Fibroblast of skin of abdomen (primary cell): ENCODE results near the gene KCNT2.
"Not testable (repeated sequence)": the region's sequence is repeated elsewhere in the genome, so short reads cannot be mapped to it uniquely, and the experiment has no call there.

Experiments
- DNase-seq: peaks from one replicate; pipeline ENCODE4 v3.0.0-alpha.2; 2013

KCNT2 gene

DNA sequence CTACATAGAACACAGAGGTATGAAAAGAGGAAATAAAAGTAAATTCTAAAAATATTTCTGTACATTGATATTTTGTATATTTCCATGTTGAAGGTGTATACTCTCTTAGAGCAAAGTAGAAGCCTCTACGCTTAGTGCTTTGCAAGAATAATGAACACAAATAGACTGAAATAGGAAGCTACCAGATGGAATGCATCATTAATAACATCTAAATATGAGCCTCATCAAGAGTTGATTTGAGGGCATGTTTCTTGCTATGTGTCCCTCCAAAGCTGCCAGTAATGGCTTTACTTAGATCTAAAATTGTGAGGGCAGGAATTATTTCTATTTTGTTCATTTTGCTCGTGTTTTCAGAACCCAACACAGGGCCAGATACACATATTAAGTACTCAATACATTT, 94.4 kb downstream of the KCNT2 start:
- no peak for DNase-seq

DNA sequence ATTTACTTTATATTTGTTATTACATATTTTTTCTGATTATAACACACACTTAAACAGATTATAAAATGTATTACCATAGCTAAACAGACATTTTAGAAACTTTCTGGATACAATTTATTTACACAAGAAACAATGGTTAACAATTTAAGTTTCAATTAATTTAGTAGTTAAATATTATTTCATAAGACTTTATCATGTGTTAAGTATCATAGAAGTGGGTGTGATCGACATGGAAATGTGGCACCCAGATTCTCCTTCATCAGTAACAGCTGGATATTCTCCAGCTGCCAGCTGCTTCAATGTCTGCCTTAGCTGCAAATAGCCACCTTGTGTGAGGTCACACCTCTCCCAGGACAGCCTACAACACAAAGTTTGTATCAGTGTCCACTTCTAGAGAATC, 97.8 kb downstream of the KCNT2 start:
- no peak for DNase-seq

DNA sequence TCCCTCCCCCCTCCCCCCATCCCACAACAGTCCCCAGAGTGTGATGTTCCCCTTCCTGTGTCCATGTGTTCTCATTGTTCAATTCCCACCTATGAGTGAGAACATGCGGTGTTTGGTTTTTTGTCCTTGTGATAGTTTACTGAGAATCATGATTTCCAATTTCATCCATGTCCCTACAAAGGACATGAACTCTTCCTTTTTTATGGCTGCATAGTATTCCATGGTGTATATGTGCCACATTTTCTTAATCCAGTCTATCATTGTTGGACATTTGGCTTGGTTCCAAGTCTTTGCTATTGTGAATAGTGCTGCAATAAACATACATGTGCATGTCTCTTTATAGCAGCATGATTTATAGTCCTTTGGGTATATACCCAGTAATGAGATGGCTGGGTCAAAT, 104.0 kb downstream of the KCNT2 start:
- not testable (repeated sequence) for DNase-seq

DNA sequence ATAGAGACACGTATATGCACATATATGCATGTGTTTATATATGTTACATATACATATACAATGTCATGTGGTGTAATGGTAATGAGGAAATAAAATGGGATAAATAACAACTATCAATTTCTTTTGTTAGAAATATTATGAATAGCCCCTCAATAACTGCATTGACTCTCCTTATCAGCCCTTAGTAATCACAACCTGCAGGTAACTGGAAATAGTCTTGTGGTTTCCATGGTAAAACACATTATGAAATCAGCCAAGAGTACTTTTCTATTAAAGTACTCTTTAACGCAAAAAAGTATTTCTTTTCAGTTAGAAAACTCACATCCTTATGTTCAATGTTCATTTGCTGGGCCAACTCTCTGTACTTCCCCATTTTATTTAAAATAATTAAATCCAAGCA, 105.8 kb downstream of the KCNT2 start:
- no peak for DNase-seq

- no peak for DNase-seq
Measured at GRCh38 chr1:196501760-196502428, 106.3 kb downstream of the KCNT2 start.

DNA sequence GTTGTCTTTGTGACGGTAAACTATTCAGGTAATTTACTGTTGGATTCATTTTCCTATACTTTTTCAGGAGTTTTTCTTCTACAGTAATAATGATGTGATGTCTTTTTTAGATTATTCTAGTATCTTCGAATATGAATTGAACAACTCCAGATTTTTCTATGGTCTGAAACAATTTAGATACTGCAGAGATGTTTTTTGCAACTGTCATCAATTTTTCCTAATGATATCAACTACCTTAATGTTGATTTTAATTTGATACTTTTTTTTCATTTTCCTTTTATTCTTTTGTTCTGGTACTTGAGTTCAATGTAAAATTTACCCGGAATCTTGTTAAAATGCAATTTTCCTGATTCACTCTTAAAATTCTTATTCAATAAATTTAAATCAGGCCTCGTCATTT, 110.4 kb downstream of the KCNT2 start:
- DNase-seq: no peak

DNA sequence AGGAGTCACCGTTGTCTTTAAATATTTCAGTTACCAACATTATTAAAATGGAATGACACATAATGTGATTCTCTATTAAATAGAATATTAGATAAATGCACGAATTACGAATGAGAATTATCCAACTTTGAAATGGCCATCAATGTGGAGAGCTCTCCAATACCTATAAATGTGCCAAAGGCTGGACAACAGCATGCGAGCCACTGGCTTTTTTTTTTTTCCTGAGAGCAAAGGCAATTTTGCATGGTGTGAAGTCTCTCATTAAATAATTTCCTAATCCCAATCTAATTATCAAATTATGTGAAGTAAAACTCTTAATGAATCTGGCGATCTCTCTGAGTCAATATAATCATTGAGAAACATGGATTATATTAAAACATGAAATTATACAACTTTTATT, 113.5 kb downstream of the KCNT2 start:
- no peak for DNase-seq

DNA sequence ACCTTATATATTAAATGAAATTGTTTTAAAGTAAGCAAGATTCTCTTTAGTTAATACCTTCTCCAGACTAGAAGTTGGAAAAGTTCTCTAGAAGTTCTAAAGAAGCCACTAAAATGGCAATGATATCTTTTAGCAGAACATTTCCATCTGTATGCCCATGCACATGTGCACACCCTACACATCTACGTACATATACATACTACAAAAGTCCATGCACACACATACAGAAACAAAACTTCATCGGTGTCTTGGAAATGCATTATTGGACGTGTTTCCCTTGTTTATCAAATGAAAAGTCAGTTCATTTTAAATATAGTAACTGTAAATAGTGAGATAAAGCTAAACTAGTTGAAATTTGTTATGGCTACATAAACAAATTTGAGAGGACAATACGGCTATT, 114.4 kb downstream of the KCNT2 start:
- no peak for DNase-seq

- no peak for DNase-seq
Measured at GRCh38 chr1:196488579-196488978, 119.7 kb downstream of the KCNT2 start.

- no peak for DNase-seq
Measured at GRCh38 chr1:196486346-196486745, 121.9 kb downstream of the KCNT2 start.

DNA sequence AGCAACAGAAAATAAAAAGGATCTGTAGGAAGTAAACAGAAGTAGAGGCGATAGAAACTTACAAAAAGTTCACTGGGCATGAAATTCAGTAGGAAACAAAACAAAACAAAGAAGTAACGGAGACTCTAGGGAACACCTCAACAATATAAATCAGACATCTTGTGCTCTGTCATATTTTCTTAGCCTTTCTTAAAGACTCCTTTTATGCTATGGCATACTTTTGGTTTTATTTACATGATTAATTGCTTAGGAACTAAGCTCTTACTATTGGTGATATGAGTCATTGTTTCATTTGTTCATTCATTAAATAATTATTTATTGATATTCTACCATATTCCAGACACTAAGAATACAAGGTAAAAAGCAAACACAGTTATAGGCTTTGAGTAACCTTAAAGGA, 126.6 kb downstream of the KCNT2 start:
- peak; percentile 6 for DNase-seq

DNA sequence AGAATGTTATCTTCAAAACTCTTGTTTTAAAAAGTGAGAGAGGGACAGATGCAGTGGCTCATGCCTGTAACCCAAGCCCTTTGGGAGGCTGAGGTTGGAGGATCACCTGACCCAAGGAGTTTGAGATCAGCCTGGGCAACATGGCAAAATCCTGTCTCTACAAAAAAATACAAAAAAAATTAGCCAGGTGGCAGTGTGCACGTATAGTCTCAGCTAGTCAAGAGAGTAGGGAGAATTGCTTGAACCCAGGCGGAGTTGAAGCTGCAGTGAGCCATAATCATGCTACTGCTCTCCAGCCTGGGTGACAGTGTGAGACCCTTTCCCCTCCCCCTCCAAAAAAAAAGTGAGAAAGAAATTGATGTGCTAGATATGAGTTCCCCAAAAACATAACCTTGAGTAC, 131.0 kb downstream of the KCNT2 start:
- DNase-seq: no peak

DNA sequence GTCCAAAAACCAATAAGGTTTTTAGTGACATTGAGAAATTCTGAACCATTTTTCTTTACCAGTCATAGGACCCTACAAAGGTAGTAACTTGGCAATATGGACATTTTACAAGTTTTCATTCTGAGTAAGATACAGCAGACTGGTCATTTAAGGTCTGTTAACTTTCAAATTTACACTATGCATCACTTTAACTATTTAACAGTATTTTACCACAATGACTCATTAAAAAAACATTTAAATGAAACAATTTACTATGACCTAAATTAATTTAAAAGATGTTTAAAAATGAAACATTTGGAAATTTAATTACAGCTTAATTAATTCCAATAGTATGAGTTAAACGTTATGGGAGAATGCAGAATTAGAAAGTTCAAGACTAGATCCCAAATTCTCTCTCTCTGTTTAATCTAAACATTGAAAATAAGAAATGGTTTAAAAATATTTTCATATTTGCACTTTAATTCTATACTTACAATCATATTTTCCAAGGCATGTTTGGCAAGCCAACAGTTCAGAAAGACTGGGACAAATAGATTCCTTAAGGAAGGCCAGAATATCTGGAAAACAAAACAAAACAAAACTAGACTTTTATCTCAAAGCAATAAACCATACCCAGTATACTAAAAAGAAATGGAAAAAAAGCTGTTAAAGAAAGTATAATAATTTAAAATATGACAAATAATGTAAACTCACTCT, 140.9 kb downstream of the KCNT2 start:
- DNase-seq: peak; percentile 48

GRCh38 chr1:196466654-196467053, 141.6 kb downstream of the KCNT2 start:
- peak; percentile 82 for DNase-seq

DNA sequence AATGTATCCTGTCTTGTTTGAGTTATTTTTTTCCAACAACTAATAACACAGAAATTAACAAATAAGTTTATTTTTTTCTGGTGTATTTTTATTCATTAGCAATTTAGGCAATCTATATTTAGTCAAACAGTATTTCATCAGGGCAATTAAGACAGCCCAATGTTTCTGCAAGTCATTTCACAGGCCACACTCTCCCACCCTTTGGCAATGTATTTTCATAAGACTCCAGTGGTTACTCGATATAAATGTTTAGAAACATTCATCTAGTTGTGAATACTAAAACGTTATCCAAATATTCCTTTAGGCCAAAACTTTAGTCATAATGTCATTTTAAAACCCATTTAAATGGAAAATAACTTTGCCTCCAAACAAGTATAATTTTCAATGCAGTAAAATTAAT, 142.1 kb downstream of the KCNT2 start:
- no peak for DNase-seq

DNA sequence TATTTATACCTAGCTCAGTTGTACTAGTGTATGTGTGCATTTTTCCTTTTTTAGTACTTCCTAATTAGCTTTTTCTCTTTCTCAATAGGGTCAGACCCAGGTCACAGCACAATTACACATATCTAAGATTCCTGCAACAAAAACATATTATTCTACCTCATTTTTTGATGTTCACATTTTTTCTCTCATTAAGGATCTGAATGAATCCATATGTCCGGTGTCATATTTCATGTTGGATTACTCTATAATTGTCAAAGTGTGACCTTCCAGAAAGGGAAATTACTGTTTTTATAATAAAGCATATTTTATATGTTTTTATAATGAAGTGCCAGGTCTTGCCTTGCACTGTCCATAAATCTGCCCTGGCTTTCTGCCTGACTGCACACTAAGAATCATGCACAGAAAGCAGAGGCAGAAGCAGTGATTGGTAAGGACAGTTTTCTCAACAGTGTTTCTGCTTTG, 143.7 kb downstream of the KCNT2 start:
- DNase-seq: peak; percentile 89

- DNase-seq: no peak
Measured at GRCh38 chr1:196462086-196462485, 146.2 kb downstream of the KCNT2 start.

DNA sequence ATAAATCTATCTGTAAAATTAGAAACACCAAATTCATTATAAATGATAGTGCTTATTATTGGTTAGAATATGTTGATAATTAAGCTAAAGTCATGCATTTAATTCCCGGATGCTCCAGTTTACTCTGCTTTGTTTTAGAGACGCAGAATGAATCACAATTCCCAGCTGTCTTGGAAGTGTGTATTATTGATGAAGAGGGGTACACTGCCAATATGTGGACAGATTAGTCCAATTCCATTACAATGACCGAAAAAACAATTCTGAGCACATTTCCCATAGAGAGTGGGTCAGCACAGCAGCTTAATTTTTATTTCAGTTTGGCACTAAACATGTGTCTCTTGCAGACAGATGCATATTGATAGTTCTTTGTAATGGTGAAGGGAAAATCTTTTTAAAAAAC, 146.7 kb downstream of the KCNT2 start:
- DNase-seq: no peak

- DNase-seq: no peak
Measured at GRCh38 chr1:196459383-196459782, 148.9 kb downstream of the KCNT2 start.

GRCh38 chr1:196454792-196455191, 153.4 kb downstream of the KCNT2 start:
- no peak for DNase-seq

DNA sequence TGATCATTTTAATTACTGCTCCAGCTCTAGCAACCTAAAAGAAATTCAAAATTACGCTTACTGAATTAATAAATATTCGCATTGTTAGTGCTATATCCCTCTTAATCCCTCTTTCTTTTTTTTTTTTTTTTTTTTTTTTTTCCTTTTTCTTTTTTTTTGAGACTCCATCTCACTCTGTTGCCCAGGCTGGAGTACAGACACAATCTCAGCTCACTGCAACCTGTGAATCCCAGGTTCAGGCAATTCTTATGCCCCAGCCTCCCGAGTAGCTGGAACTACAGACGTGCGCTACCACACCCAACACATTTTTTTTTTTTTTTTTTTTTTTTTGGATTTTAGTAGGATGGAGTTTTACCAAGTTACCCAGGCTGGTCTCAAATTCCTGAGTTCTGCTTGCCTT, 157.1 kb downstream of the KCNT2 start:
- no peak for DNase-seq

GRCh38 chr1:196450143-196451095, 157.8 kb downstream of the KCNT2 start:
- no peak for DNase-seq

DNA sequence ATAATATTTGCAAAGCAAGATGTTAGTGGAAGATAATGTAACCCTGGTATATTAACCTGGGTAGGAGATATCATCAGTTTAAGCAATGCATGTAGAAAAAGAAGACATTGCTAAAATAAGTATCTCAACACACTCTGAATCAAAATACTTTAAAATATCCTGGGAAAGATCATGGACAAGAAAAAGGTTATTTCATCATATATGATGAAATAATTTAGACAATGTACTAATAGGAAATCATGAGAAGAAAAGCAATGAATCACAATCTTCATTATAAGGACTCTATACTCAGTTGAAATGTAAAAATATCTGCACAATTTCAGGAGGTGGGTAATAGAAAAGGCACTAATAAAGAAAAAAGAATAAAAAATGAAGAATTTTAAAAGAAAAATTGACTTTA, 158.8 kb downstream of the KCNT2 start:
- DNase-seq: no peak
